MM.1S (cell line): Measurements from ENCODE around the gene SORCS2.

Source experiments
- DNase-seq: peaks from one replicate; pipeline ENCODE4 v3.0.0-alpha.2; 2015
- H2AFZ ChIP-seq: fragments of 300-600 bp; sonication (generic); 2 replicates; pipeline ENCODE4 v1.6.0; 2016; ENCODE audit warnings: antibody characterized with exemption, low read length
- H3F3A ChIP-seq: fragments of 300-600 bp; sonication (generic); 2 replicates; pipeline ENCODE4 v1.6.1; 2016; ENCODE audit warnings: mild to moderate bottlenecking, antibody characterized with exemption, low read length, moderate library complexity, mixed read lengths; ENCODE audit not compliant: insufficient read depth
- H3K27ac ChIP-seq: fragments of 300-600 bp; sonication (generic); 2 replicates; pipeline ENCODE4 v1.5.1; 2016; ENCODE audit warnings: mild to moderate bottlenecking, low read length
- H3K27me3 ChIP-seq: fragments of 300-600 bp; sonication (generic); replicated peaks from 2 replicates; pipeline ENCODE4 v1.6.0; 2016; ENCODE audit warnings: low read length; ENCODE audit not compliant: insufficient read depth
- H3K36me3 ChIP-seq: fragments of 300-600 bp; sonication (generic); replicated peaks from 2 replicates; pipeline ENCODE4 v1.6.1; 2016; ENCODE audit warnings: mild to moderate bottlenecking, low read length, mixed read lengths; ENCODE audit not compliant: insufficient read depth
- H3K4me1 ChIP-seq: fragments of 300-600 bp; sonication (generic); 2 replicates; pipeline ENCODE4 v1.6.1; 2016; ENCODE audit warnings: low read length, mixed read lengths
- H3K4me2 ChIP-seq: fragments of 300-600 bp; sonication (generic); 2 replicates; pipeline ENCODE4 v1.6.0; 2016; ENCODE audit warnings: low read depth, low read length
- H3K4me3 ChIP-seq: fragments of 300-600 bp; sonication (generic); 2 replicates; pipeline ENCODE4 v1.5.1; 2016; ENCODE audit warnings: low read length, mixed read lengths
- H3K79me2 ChIP-seq: fragments of 300-600 bp; sonication (generic); 2 replicates; pipeline ENCODE4 v1.6.1; 2016; ENCODE audit warnings: mixed run types, low read length, mixed read lengths
- H3K9ac ChIP-seq: fragments of 300-600 bp; sonication (generic); 2 replicates; pipeline ENCODE4 v1.6.1; 2016; ENCODE audit warnings: low read length, mixed read lengths
- H3K9me2 ChIP-seq: fragments of 300-600 bp; sonication (generic); replicated peaks from 2 replicates; pipeline ENCODE4 v1.6.1; 2016; ENCODE audit warnings: mild to moderate bottlenecking, low read length, mixed read lengths; ENCODE audit not compliant: insufficient read depth
- H3K9me3 ChIP-seq: fragments of 300-600 bp; sonication (generic); replicated peaks from 2 replicates; pipeline ENCODE4 v1.6.1; 2016; ENCODE audit warnings: mild to moderate bottlenecking, low read length, mixed read lengths; ENCODE audit not compliant: insufficient read depth
- H4K20me1 ChIP-seq: fragments of 300-600 bp; sonication (generic); 2 replicates; pipeline ENCODE4 v1.6.1; 2016; ENCODE audit warnings: mild to moderate bottlenecking, low read length, moderate library complexity, mixed read lengths; ENCODE audit not compliant: insufficient read depth
- CTCF ChIP-seq: fragments of 300-600 bp; sonication (generic); IDR thresholded peaks from 2 replicates; pipeline ENCODE4 v1.5.1; 2016; ENCODE audit warnings: antibody characterized with exemption, low read length, mixed read lengths
- EZH2 ChIP-seq: fragments of 300-600 bp; sonication (generic); optimal IDR thresholded peaks from 2 replicates; pipeline ENCODE3; 2017; ENCODE audit warnings: low read depth, mild to moderate bottlenecking, antibody characterized with exemption, low read length, mixed read lengths
- EZH2phosphoT487 ChIP-seq: fragments of 300-600 bp; sonication (generic); IDR thresholded peaks from 2 replicates; pipeline ENCODE4 v1.6.1; 2018; ENCODE audit warnings: antibody characterized with exemption, low read length

Gene SORCS2

GRCh38 chr4:7307394-7308099 is 115.2 kb downstream of the SORCS2 start:
- no peaks in the 10 kb centered on the region for H3F3A ChIP-seq
- no peaks in the 10 kb centered on the region for H3K79me2 ChIP-seq

GRCh38 chr4:7309181-7309580 is 116.8 kb downstream of the SORCS2 start:
- TF ChIP-seq EZH2 = no peak
- no peak for TF ChIP-seq EZH2phosphoT487
- no peak for TF ChIP-seq CTCF
- H4K20me1 ChIP-seq = no peaks in the 10 kb centered on the region
- H3K9me3 ChIP-seq = no peaks in the 10 kb centered on the region
- peaks cover 96% of the 10 kb centered on the region for H3K27me3 ChIP-seq
- H3K4me2 ChIP-seq = no peak overlapping the region
- no peaks in the 10 kb centered on the region for H3K4me1 ChIP-seq
- no peaks in the 10 kb centered on the region for H3K9me2 ChIP-seq
- H3K4me3 ChIP-seq = no peak overlapping the region
- H3F3A ChIP-seq = no peaks in the 10 kb centered on the region
- H3K36me3 ChIP-seq = no peaks in the 10 kb centered on the region
- no peaks in the 10 kb centered on the region for H3K79me2 ChIP-seq
- H2AFZ ChIP-seq = no peak overlapping the region
- DNase-seq = no peak
- H3K27ac ChIP-seq = no peak overlapping the region
- no peak overlapping the region for H3K9ac ChIP-seq

More at GRCh38 chr4:7307394-7308099, 115.2 kb downstream of the SORCS2 start:
- no peak for DNase-seq
- H3K9me2 ChIP-seq = no peaks in the 10 kb centered on the region
- peaks cover 96% of the 10 kb centered on the region for H3K27me3 ChIP-seq
- no peaks in the 10 kb centered on the region for H3K9me3 ChIP-seq
- no peak overlapping the region for H3K27ac ChIP-seq
- no peaks in the 10 kb centered on the region for H3K4me1 ChIP-seq
- H4K20me1 ChIP-seq = no peaks in the 10 kb centered on the region
- H3K9ac ChIP-seq = no peak overlapping the region
- no peaks in the 10 kb centered on the region for H3K36me3 ChIP-seq
- TF ChIP-seq EZH2 (no peak), CTCF (no peak), EZH2phosphoT487 (no peak)
- no peak overlapping the region for H3K4me3 ChIP-seq
- H2AFZ ChIP-seq = no peak overlapping the region
- no peak overlapping the region for H3K4me2 ChIP-seq

GRCh38 chr4:7309636-7310390 is 117.5 kb downstream of the SORCS2 start:
- Histone ChIP-seq H3K4me1 (no peaks in the 10 kb centered on the region), H3K4me3 (no peak overlapping the region), H3K27me3 (peaks cover 95% of the 10 kb centered on the region), H3K9ac (no peak overlapping the region), H3K4me2 (no peak overlapping the region), H4K20me1 (no peaks in the 10 kb centered on the region), H3K9me3 (no peaks in the 10 kb centered on the region), H3K36me3 (no peaks in the 10 kb centered on the region), H3K27ac (no peak overlapping the region), H3K79me2 (no peaks in the 10 kb centered on the region), H2AFZ (no peak overlapping the region), H3K9me2 (no peaks in the 10 kb centered on the region), H3F3A (no peaks in the 10 kb centered on the region)
- TF ChIP-seq EZH2phosphoT487 = no peak
- no peak for TF ChIP-seq EZH2
- no peak for TF ChIP-seq CTCF
- DNase-seq = no peak
